GM10266 (cell line): ENCODE data around the gene MEIOB.

Source experiments
- DNase-seq: peaks from one replicate; pipeline ENCODE4 v3.0.0; 2012; ENCODE audit errors: extremely low spot score
- CTCF ChIP-seq: IDR thresholded peaks from 2 replicates; pipeline ENCODE4 v1.5.1; 2012; ENCODE audit warnings: mild to moderate bottlenecking, low read depth; ENCODE audit not compliant: control insufficient read depth, insufficient read depth; ENCODE audit errors: missing control alignments

Gene MEIOB

GRCh38 chr16:1911467-1912214 lies 39.7 kb upstream of the MEIOB start:
- TF ChIP-seq CTCF: no peak

GRCh38 chr16:1909561-1910231 lies 37.7 kb upstream of the MEIOB start:
- no peak for DNase-seq
- no peak for TF ChIP-seq CTCF

More at GRCh38 chr16:1911467-1912214, 39.7 kb upstream of the MEIOB start:
- DNase-seq: no peak

- no peak for DNase-seq
- no peak for TF ChIP-seq CTCF
Measured at GRCh38 chr16:1908983-1909382, 37.0 kb upstream of the MEIOB start.

GRCh38 chr16:1908184-1908583 lies 36.2 kb upstream of the MEIOB start:
- no peak for DNase-seq
- TF ChIP-seq CTCF: no peak

- no peak for DNase-seq
Measured at GRCh38 chr16:1907226-1907860, 35.4 kb upstream of the MEIOB start.

GRCh38 chr16:1906846-1907165 lies 34.8 kb upstream of the MEIOB start:
- no peak for DNase-seq
- TF ChIP-seq CTCF: no peak

More at GRCh38 chr16:1907226-1907860, 35.4 kb upstream of the MEIOB start:
- no peak for TF ChIP-seq CTCF
